GM12878 (cell line): ENCODE data around the gene SAMD4A. TPM values are rescaled to one million over a fixed set of nuclear protein-coding genes. Genes with fewer than 3 reads are reported as not detected.

Experiments used
- ATAC-seq: fragments of 200-7000 bp; cut with Tn5 transposase; 3 replicates; pipeline ENCODE4 v1.9.1; 2020; ENCODE audit warnings: mild to moderate bottlenecking, moderate library complexity
- BruUV-seq: library from RNA; stranded (reverse); fragments of 400-500 nt; replicated peaks from 2 replicates; lab custom pipeline; 2021; lab: Mats Ljungman, UMichigan
- CTCF ChIA-PET: fragments of 300-600 bp; sonication (Branson Sonifier 250); formaldehyde crosslinking; extraction: SDS; loops from one replicate; lab custom pipeline; 2021; ENCODE audit warnings: inconsistent platforms; lab: Yijun Ruan, JAX
- POLR2A ChIA-PET: fragments of 350-600 bp; formaldehyde crosslinking; extraction: SDS; loops from one replicate; lab custom pipeline; 2021; ENCODE audit warnings: inconsistent platforms; lab: Charles Lee
- RAD21 ChIA-PET: fragments of 300-600 bp; sonication (Branson Sonifier 250); formaldehyde crosslinking; loops from one replicate; lab custom pipeline; 2023; ENCODE audit warnings: antibody characterized with exemption; ENCODE audit not compliant: unreplicated experiment; lab: Charles Lee
- SMC1A ChIA-PET: fragments of 300-600 bp; sonication (Branson Sonifier 250); formaldehyde crosslinking; loops from one replicate; lab custom pipeline; 2023; ENCODE audit not compliant: unreplicated experiment, uncharacterized antibody; lab: Charles Lee
- DNase-seq: peaks from one replicate; pipeline ENCODE4 v3.0.0-alpha.2; 2011; ENCODE audit warnings: low read depth, low spot score
- FAIRE-seq: peaks from 3 replicates; lab custom pipeline; 2011; peaks lifted over from hg19 to GRCh38; lab: Jason Lieb, UNC
- H2AFZ ChIP-seq: 2 replicates; pipeline ENCODE4 v1.6.0; 2011; ENCODE audit warnings: low read depth, low read length, control low read depth; ENCODE audit not compliant: control insufficient read depth
- H3K27ac ChIP-seq: 2 replicates; pipeline ENCODE4 v1.5.1; 2011; ENCODE audit warnings: control low read depth; ENCODE audit not compliant: control insufficient read depth, insufficient read depth
- H3K27me3 ChIP-seq, 2 experiments: replicated peaks in 1 of 2; 2 replicates each; pipeline versions ENCODE4 v1.6.0 to v1.6.1; 2011; ENCODE audit warnings: low read length in 1 of 2; ENCODE audit not compliant: control insufficient read depth in 2 of 2, insufficient read depth in 2 of 2
- H3K36me3 ChIP-seq, 2 experiments: 2 replicates each; pipeline ENCODE4 v1.5.1; 2011; ENCODE audit warnings: low read length in 1 of 2; ENCODE audit not compliant: control insufficient read depth in 2 of 2, insufficient read depth in 2 of 2
- H3K4me1 ChIP-seq: 2 replicates; pipeline ENCODE4 v1.6.1; 2011; ENCODE audit warnings: mild to moderate bottlenecking, low read length, moderate library complexity, mixed read lengths; ENCODE audit not compliant: control insufficient read depth, insufficient read depth
- H3K4me2 ChIP-seq: 2 replicates; pipeline ENCODE4 v1.6.0; 2011; ENCODE audit warnings: control low read depth; ENCODE audit not compliant: control insufficient read depth, insufficient read depth
- H3K4me3 ChIP-seq: fragments of 200-600 bp; sonication (generic); 2 replicates; pipeline ENCODE4 v1.5.1; 2016
- H3K79me2 ChIP-seq: 2 replicates; pipeline ENCODE4 v1.6.0; 2011; ENCODE audit warnings: low read length; ENCODE audit not compliant: control insufficient read depth, insufficient read depth
- H3K9ac ChIP-seq: 2 replicates; pipeline ENCODE4 v1.8.0; 2011; ENCODE audit warnings: low read length, control low read depth, mixed read lengths; ENCODE audit not compliant: control insufficient read depth, insufficient read depth
- H3K9me3 ChIP-seq: replicated peaks from 3 replicates; pipeline ENCODE4 v1.5.1; 2011; ENCODE audit warnings: mild to moderate bottlenecking, low read length; ENCODE audit not compliant: control insufficient read depth, insufficient read depth
- H4K20me1 ChIP-seq: 2 replicates; pipeline ENCODE4 v1.6.0; 2011; ENCODE audit not compliant: control insufficient read depth, insufficient read depth
- EZH2 ChIP-seq: IDR thresholded peaks from 2 replicates; pipeline ENCODE4 v1.6.1; 2012; ENCODE audit warnings: low read depth, mild to moderate bottlenecking, control low read depth, inconsistent platforms, low read length, borderline replicate concordance; ENCODE audit not compliant: control insufficient read depth
- FOXM1 ChIP-seq: IDR thresholded peaks from 2 replicates; pipeline ENCODE4 v1.6.1; 2012; ENCODE audit warnings: low read depth, mild to moderate bottlenecking, inconsistent platforms, low read length, moderate library complexity
- GABPA ChIP-seq: IDR thresholded peaks from 2 replicates; pipeline ENCODE4 v1.6.1; 2014; ENCODE audit warnings: antibody characterized with exemption, low read depth, mild to moderate bottlenecking, inconsistent platforms
- MEF2B ChIP-seq: fragments of 450-650 bp; IDR thresholded peaks from 2 replicates; pipeline ENCODE4 v1.6.1; 2018; ENCODE audit warnings: mild to moderate bottlenecking, moderate library complexity; ENCODE audit not compliant: partially characterized antibody, poor library complexity, severe bottlenecking
- MYB ChIP-seq: fragments of 150-350 bp; IDR thresholded peaks from 2 replicates; pipeline ENCODE4 v1.6.1; 2014; ENCODE audit warnings: mild to moderate bottlenecking, low read depth, low read length, borderline replicate concordance
- PBX3 ChIP-seq: IDR thresholded peaks from 2 replicates; pipeline ENCODE4 v1.6.1; 2011; ENCODE audit warnings: mild to moderate bottlenecking, low read depth, low read length, moderate library complexity; ENCODE audit not compliant: insufficient replicate concordance
- RCOR1 ChIP-seq: conservative IDR thresholded peaks from 2 replicates; pipeline ENCODE4 v1.6.1; 2012; ENCODE audit warnings: low read depth, low read length, improper control_type of control experiment
- SIN3A ChIP-seq: IDR thresholded peaks from 2 replicates; pipeline ENCODE4 v1.6.1; 2012; ENCODE audit warnings: low read depth, low read length, improper control_type of control experiment
- USF2 ChIP-seq: IDR thresholded peaks from 2 replicates; pipeline ENCODE4 v1.6.1; 2011; ENCODE audit warnings: low read depth, low read length, improper control_type of control experiment, borderline replicate concordance
- ZSCAN29 ChIP-seq: fragments of 450-650 bp; IDR thresholded peaks from 2 replicates; pipeline ENCODE4 v1.6.1; 2017; ENCODE audit warnings: mild to moderate bottlenecking, moderate library complexity
- WGBS: methylation state at CpG from one replicate; pipeline ENCODE4 v1.1.6; 2016; ENCODE audit warnings: low lambda C conversion rate; ENCODE audit not compliant: insufficient replicate concordance, insufficient coverage; ENCODE audit errors: missing lambda C conversion rate; 5-methylcytosine and 5-hydroxymethylcytosine counted together
- in situ Hi-C: fragments of 300-500 bp; cut with MboI; formaldehyde crosslinking; loops from 9 replicates; pipeline ENCODE4 v1.14.3; 2018; ENCODE audit warnings: mixed read lengths
- intact Hi-C: fragments of 100-400 bp; cut with micrococcal nuclease; formaldehyde crosslinking; loops from one replicate; pipeline ENCODE4 v1.14.2; 2022; ENCODE audit not compliant: unreplicated experiment
- polyA plus RNA-seq, 11 experiments: library from polyadenylated mRNA; depleted of rRNA in 4 of 11; unstranded in 6 of 11; stranded (reverse) in 5 of 11; fragments of >200 nt; fragmentation: Nextera tagmentation in 4 of 11; fragmentation: Illumina TruSeq in 1 of 11; extraction: Ambion mirVana in 4 of 11; extraction: Trizol in 1 of 11; gene quantifications; 1 replicate in 1 of 11; 2 replicates in 10 of 11; pipeline versions ENCODE4 v1.2.1 to v1.2.3, GENCODE V29; 2011 to 2016; ENCODE audit warnings: inconsistent platforms in 2 of 11, missing spikeins in 2 of 11, low read depth in 1 of 11
- total RNA-seq, 4 experiments: library from RNA; depleted of rRNA in 3 of 4; stranded (reverse); fragments of >200 nt in 3 of 4; fragmentation: Illumina TruSeq in 1 of 4; extraction: Trizol in 1 of 4; gene quantifications; 2 replicates each; pipeline versions ENCODE4 v1.2.1 to v1.2.3, GENCODE V29; 2013 to 2021
- TF ChIP-seq, protein P1 (sequence below): fragments of 450-650 bp; formaldehyde crosslinking; IDR thresholded peaks from 2 replicates; pipeline ENCODE4 v1.4.0; 2022; ENCODE audit warnings: mild to moderate bottlenecking, moderate library complexity

SAMD4A gene
- total and polyA plus RNA-seq, 10 of the 15 experiments (the other 5 are each of a cell fraction or from before 2014, with no cell fraction given), result 0.05 to 0.56 (median 0.31) TPM

GRCh38 chr14:54702492-54702891 is 135.6 kb downstream of the SAMD4A start (continued):
- TF ChIP-seq EZH2, result no peak

GRCh38 chr14:54703082-54703481 is 136.2 kb downstream of the SAMD4A start:
- no peak overlapping the region for H3K27ac ChIP-seq
- H3K27me3 ChIP-seq, result no peaks in the 10 kb centered on the region
- H3K9me3 ChIP-seq, result no peaks in the 10 kb centered on the region
- no peak overlapping the region for H3K4me3 ChIP-seq
- FAIRE-seq (no peak), ATAC-seq (no peak), DNase-seq (no peak)
- 95% methylated on average over 5 of the region's 5 CpGs for WGBS
- no peak overlapping the region for H3K9ac ChIP-seq
- TF ChIP-seq SIN3A (no peak), PBX3 (no peak), MEF2B (no peak)
- in situ Hi-C loops (no loop called here), intact Hi-C loops (no loop called here)
- H3K4me2 ChIP-seq, result no peak overlapping the region
- SMC1A ChIA-PET, result no interaction called here
- POLR2A ChIA-PET, result no interaction called here
- H3K36me3 ChIP-seq, result no peaks in the 10 kb centered on the region
- H3K79me2 ChIP-seq, result no peaks in the 10 kb centered on the region
- BruUV-seq, result no TSS peak
- RAD21 ChIA-PET, result no interaction called here
- H2AFZ ChIP-seq, result no peak overlapping the region
- H4K20me1 ChIP-seq, result no peaks in the 10 kb centered on the region
- H3K4me1 ChIP-seq, result no peaks in the 10 kb centered on the region
- CTCF ChIA-PET, result no interaction called here

DNA sequence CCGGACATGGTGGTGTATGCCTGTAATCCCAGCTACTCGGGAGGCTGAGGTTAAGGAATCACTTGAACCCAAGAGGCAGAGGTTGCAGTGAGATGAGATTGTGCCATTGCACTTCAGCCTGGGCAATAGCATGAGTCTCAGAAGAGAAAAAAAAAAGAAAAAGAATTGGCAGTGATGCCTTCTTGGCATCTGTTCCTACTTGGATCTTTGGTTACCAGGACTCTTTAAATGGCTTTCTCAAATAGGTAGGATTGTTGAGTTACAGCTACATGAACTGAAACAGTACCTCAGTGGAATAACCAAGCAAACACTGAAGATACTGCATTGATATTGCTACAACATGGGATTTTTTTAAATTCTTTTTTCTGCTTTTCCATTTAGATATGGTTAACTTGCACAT is 136.8 kb downstream of the SAMD4A start:
- no peaks in the 10 kb centered on the region for H3K36me3 ChIP-seq
- no TSS peak for BruUV-seq
- TF ChIP-seq RCOR1, result no peak
- TF ChIP-seq USF2, result no peak
- TF ChIP-seq GABPA, result no peak
- no peak for TF ChIP-seq FOXM1
- no peak for TF ChIP-seq ZSCAN29
- TF ChIP-seq, protein P1, sequence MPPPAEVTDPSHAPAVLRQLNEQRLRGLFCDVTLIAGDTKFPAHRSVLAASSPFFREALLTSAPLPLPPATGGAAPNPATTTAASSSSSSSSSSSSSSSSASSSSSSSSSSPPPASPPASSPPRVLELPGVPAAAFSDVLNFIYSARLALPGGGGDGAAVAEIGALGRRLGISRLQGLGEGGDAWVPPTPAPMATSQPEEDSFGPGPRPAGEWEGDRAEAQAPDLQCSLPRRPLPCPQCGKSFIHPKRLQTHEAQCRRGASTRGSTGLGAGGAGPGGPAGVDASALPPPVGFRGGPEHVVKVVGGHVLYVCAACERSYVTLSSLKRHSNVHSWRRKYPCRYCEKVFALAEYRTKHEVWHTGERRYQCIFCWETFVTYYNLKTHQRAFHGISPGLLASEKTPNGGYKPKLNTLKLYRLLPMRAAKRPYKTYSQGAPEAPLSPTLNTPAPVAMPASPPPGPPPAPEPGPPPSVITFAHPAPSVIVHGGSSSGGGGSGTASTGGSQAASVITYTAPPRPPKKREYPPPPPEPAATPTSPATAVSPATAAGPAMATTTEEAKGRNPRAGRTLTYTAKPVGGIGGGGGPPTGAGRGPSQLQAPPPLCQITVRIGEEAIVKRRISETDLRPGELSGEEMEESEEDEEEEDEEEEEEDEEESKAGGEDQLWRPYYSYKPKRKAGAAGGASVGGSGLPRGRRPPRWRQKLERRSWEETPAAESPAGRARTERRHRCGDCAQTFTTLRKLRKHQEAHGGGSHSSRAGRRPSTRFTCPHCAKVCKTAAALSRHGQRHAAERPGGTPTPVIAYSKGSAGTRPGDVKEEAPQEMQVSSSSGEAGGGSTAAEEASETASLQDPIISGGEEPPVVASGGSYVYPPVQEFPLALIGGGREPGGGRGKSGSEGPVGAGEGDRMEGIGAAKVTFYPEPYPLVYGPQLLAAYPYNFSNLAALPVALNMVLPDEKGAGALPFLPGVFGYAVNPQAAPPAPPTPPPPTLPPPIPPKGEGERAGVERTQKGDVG (CRISPR knock-in tag), result no peak
- TF ChIP-seq MYB, result no peak

More for the DNA sequence above, 136.8 kb downstream of the SAMD4A start:
- intact Hi-C loops, result no loop called here
- Histone ChIP-seq H3K79me2 (no peaks in the 10 kb centered on the region), H3K9me3 (no peaks in the 10 kb centered on the region), H3K4me1 (no peaks in the 10 kb centered on the region), H3K27me3 (no peaks in the 10 kb centered on the region), H3K4me3 (no peak overlapping the region), H3K4me2 (no peak overlapping the region), H2AFZ (no peak overlapping the region), H3K27ac (no peak overlapping the region), H3K9ac (no peak overlapping the region), H4K20me1 (no peaks in the 10 kb centered on the region)
- in situ Hi-C loops, result no loop called here
- RAD21 ChIA-PET, result no interaction called here
- FAIRE-seq (no peak), DNase-seq (no peak), ATAC-seq (no peak)
- 83% methylated on average over 2 of the region's 2 CpGs for WGBS
- SMC1A ChIA-PET, result no interaction called here
- POLR2A ChIA-PET, result no interaction called here
- CTCF ChIA-PET, result interaction anchor here (1.4 kb wide), 1 partner anchor 70 kb away, joined by 3 read pairs; no protein-coding TSS in a partner anchor
